ENCODE data around the gene DNER.
A peak's percentile ranks its signal among the peaks of the same experiment; 100 is the strongest.

The DNER gene

DNA sequence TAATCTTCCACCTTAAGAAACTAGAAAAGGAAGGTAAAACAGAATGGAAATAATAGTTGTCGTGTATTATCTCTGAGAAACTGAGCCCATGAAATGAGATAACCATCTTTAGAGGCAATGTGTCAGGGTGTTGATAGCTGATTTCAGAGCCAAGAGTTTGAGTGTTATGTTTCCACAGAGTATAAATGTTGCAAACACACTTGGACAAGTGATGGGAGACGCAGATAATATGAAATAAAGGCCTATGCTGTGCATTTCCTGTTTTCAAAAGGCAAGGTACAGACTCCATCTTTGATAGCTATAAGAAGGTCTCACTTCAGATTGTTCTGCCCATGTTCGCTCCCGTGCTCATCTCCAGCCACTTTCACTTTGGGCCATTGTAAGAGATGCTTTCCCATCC is 25.9 kb upstream of the DNER start:
- no peak for DNase-seq (ENCODE audit: extremely low read depth, low read depth)
- no peak for TF ChIP-seq CTCF (IDR thresholded peaks at IDR 0.05; ENCODE audit: low read depth, low read length)

- no peak for TF ChIP-seq CTCF (IDR thresholded peaks at IDR 0.05; ENCODE audit: low read depth, low read length)
These were observed 23.8 kb upstream of the DNER start for GRCh38 chr2:229738024-229738625.

DNA sequence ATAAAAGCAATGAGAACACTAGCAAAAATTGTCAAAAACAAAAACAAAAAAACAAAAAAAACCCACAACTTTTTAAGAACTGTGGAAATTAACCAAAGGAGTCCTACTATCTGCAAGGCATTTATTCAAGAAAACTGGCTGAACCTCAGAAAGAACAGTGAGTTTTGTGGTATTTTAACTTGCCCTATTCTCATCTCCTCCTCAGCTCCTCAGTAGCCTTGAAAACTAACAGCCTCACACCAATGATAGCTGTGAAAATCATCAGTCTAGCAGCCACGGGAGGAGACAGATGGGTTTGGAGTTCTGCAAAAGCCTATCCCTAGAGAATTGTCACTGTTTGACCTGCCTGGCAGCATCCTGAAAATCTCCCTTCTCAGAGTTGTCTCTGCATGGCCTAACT is 20.1 kb upstream of the DNER start:
- DNase-seq (ENCODE audit: extremely low read depth, low read depth) = no peak
- no peak for TF ChIP-seq CTCF (IDR thresholded peaks at IDR 0.05; ENCODE audit: low read depth, low read length)

More at GRCh38 chr2:229738024-229738625, 23.8 kb upstream of the DNER start:
- DNase-seq (ENCODE audit: extremely low read depth, low read depth) = no peak

GRCh38 chr2:229733611-229734245 is 19.4 kb upstream of the DNER start:
- TF ChIP-seq CTCF (IDR thresholded peaks at IDR 0.05; ENCODE audit: low read depth, low read length) = no peak
- DNase-seq (ENCODE audit: extremely low read depth, low read depth) = no peak

- TF ChIP-seq CTCF (IDR thresholded peaks at IDR 0.05; ENCODE audit: low read depth, low read length) = no peak
- no peak for DNase-seq (ENCODE audit: extremely low read depth, low read depth)
These were observed 18.5 kb upstream of the DNER start for GRCh38 chr2:229732897-229733296.

- DNase-seq (ENCODE audit: extremely low read depth, low read depth) = peak; percentile 20
- no peak for TF ChIP-seq CTCF (IDR thresholded peaks at IDR 0.05; ENCODE audit: low read depth, low read length)
These were observed 17.6 kb upstream of the DNER start for GRCh38 chr2:229731916-229732315.

DNA sequence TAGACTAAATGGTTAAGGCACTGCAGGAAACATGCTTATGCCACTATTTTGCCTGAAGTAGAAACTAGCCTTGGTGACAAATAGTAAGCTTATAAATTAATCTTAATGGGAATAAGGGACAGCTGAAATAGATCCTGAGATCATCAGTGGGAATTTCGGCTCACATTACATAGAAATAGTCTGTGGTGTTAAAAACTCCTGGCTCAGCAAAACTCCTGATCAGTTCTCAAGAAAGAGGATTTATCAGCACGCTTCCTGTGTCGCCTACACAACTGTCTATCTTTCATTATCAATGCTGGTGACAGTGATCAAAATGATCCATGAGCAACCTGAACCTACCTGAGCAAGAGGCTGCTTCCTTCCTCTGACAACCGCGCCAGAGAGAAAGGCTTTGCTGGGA is 17.0 kb upstream of the DNER start:
- no peak for TF ChIP-seq CTCF (IDR thresholded peaks at IDR 0.05; ENCODE audit: low read depth, low read length)
- no peak for DNase-seq (ENCODE audit: extremely low read depth, low read depth)
